ENCODE data around the gene CNTNAP2.
"Not testable (repeated sequence)": the region's sequence is repeated elsewhere in the genome, so short reads cannot be mapped to it uniquely, and the experiment has no call there.

CNTNAP2 gene

GRCh38 chr7:147765301-147765700 lies 1648.7 kb downstream of the CNTNAP2 start:
- DNase-seq (ENCODE audit: low read depth) = no peak

GRCh38 chr7:147771344-147771743 lies 1654.7 kb downstream of the CNTNAP2 start:
- no peak for DNase-seq (ENCODE audit: low read depth)

- no peak for DNase-seq (ENCODE audit: low read depth)
Measured at GRCh38 chr7:147774461-147774860, 1657.9 kb downstream of the CNTNAP2 start.

- DNase-seq (ENCODE audit: low read depth) = no peak
Measured at GRCh38 chr7:147775516-147776284, 1659.1 kb downstream of the CNTNAP2 start.

GRCh38 chr7:147777309-147777708 lies 1660.7 kb downstream of the CNTNAP2 start:
- no peak for DNase-seq (ENCODE audit: low read depth)

- no peak for DNase-seq (ENCODE audit: low read depth)
Measured at GRCh38 chr7:147779949-147780348, 1663.3 kb downstream of the CNTNAP2 start.

GRCh38 chr7:147796581-147796980 lies 1680.0 kb downstream of the CNTNAP2 start:
- DNase-seq (ENCODE audit: low read depth) = no peak

GRCh38 chr7:147798001-147798400 lies 1681.4 kb downstream of the CNTNAP2 start:
- no peak for DNase-seq (ENCODE audit: low read depth)

- DNase-seq (ENCODE audit: low read depth) = not testable (repeated sequence)
Measured at GRCh38 chr7:147801762-147802161, 1685.2 kb downstream of the CNTNAP2 start.

- DNase-seq (ENCODE audit: low read depth) = no peak
Measured at GRCh38 chr7:147803151-147803550, 1686.5 kb downstream of the CNTNAP2 start.

- DNase-seq (ENCODE audit: low read depth) = no peak
Measured at GRCh38 chr7:147803606-147804005, 1687.0 kb downstream of the CNTNAP2 start.

- no peak for DNase-seq (ENCODE audit: low read depth)
Measured at GRCh38 chr7:147804032-147804431, 1687.4 kb downstream of the CNTNAP2 start.

- DNase-seq (ENCODE audit: low read depth) = no peak
Measured at GRCh38 chr7:147805996-147806576, 1689.5 kb downstream of the CNTNAP2 start.

GRCh38 chr7:147809786-147810185 lies 1693.2 kb downstream of the CNTNAP2 start:
- DNase-seq (ENCODE audit: low read depth) = no peak

GRCh38 chr7:147810269-147810668 lies 1693.7 kb downstream of the CNTNAP2 start:
- no peak for DNase-seq (ENCODE audit: low read depth)

GRCh38 chr7:147811923-147812322 lies 1695.3 kb downstream of the CNTNAP2 start:
- DNase-seq (ENCODE audit: low read depth) = no peak

GRCh38 chr7:147813316-147813715 lies 1696.7 kb downstream of the CNTNAP2 start:
- no peak for DNase-seq (ENCODE audit: low read depth)

GRCh38 chr7:147818317-147818716 lies 1701.7 kb downstream of the CNTNAP2 start:
- DNase-seq (ENCODE audit: low read depth) = no peak

- no peak for DNase-seq (ENCODE audit: low read depth)
Measured at GRCh38 chr7:147824671-147825070, 1708.1 kb downstream of the CNTNAP2 start.

- no peak for DNase-seq (ENCODE audit: low read depth)
Measured at GRCh38 chr7:147829016-147829415, 1712.4 kb downstream of the CNTNAP2 start.

- DNase-seq (ENCODE audit: low read depth) = no peak
Measured at GRCh38 chr7:147833557-147833956, 1717.0 kb downstream of the CNTNAP2 start.

GRCh38 chr7:147833970-147834369 lies 1717.4 kb downstream of the CNTNAP2 start:
- DNase-seq (ENCODE audit: low read depth) = no peak

GRCh38 chr7:147852833-147853232 lies 1736.2 kb downstream of the CNTNAP2 start:
- no peak for DNase-seq (ENCODE audit: low read depth)
